H1 (cell line): ENCODE measurements around the gene MRGPRX4. TPM values are rescaled to one million over a fixed set of nuclear protein-coding genes. Genes with fewer than 3 reads are reported as not detected.

Experiments used
- CTCF ChIA-PET: fragments of 300-600 bp; sonication (Branson Sonifier 250); formaldehyde crosslinking; loops from one replicate; lab custom pipeline; 2021; ENCODE audit not compliant: partially characterized antibody; lab: Charles Lee
- POLR2A ChIA-PET: fragments of 300-600 bp; sonication (Branson Sonifier 250); formaldehyde crosslinking; loops from one replicate; lab custom pipeline; 2021; ENCODE audit warnings: inconsistent platforms; ENCODE audit not compliant: partially characterized antibody; lab: Charles Lee
- DNase-seq, 2 experiments: peaks; one replicate each; pipeline versions ENCODE4 v3.0.0 to v3.0.0-alpha.2; 2010 to 2022; ENCODE audit warnings: low spot score in 2 of 2, low read depth in 1 of 2, mixed read lengths in 1 of 2
- FAIRE-seq: peaks from 2 replicates; lab custom pipeline; 2011; peaks lifted over from hg19 to GRCh38; lab: Jason Lieb, UNC
- H2AFZ ChIP-seq: 2 replicates; pipeline ENCODE4 v1.8.1; 2012; ENCODE audit warnings: low read length, inconsistent platforms
- H2AK5ac ChIP-seq: 2 replicates; pipeline ENCODE4 v1.6.1; 2013; ENCODE audit warnings: low read depth, low read length
- H2BK120ac ChIP-seq: replicated peaks from 2 replicates; pipeline ENCODE3; 2013; ENCODE audit warnings: low read depth, low read length, inconsistent platforms
- H2BK12ac ChIP-seq: 2 replicates; pipeline ENCODE4 v1.6.1; 2013; ENCODE audit warnings: low read depth, low read length
- H2BK15ac ChIP-seq: 2 replicates; pipeline ENCODE4 v1.6.1; 2013; ENCODE audit warnings: low read length
- H2BK20ac ChIP-seq: 2 replicates; pipeline ENCODE4 v1.6.1; 2013; ENCODE audit warnings: low read length
- H2BK5ac ChIP-seq: 2 replicates; pipeline ENCODE4 v1.6.1; 2013; ENCODE audit warnings: low read depth, low read length
- H3K14ac ChIP-seq: 2 replicates; pipeline ENCODE4 v1.6.1; 2013; ENCODE audit warnings: inconsistent platforms; ENCODE audit not compliant: insufficient read length
- H3K18ac ChIP-seq: 2 replicates; pipeline ENCODE4 v1.6.1; 2013; ENCODE audit warnings: low read length; ENCODE audit errors: extremely low read depth
- H3K23ac ChIP-seq: 2 replicates; pipeline ENCODE4 v1.6.1; 2013; ENCODE audit warnings: inconsistent platforms; ENCODE audit not compliant: insufficient read length
- H3K23me2 ChIP-seq: 2 replicates; pipeline ENCODE4 v1.6.1; 2013; ENCODE audit warnings: low read depth, low read length
- H3K27ac ChIP-seq: 2 replicates; pipeline ENCODE4 v1.6.1; 2011; ENCODE audit warnings: low read depth, low read length, inconsistent platforms
- H3K27me3 ChIP-seq, 4 experiments: replicated peaks in 1 of 4; 1 replicate in 1 of 4; 2 replicates in 3 of 4; pipeline versions ENCODE4 v1.6.1 to v1.8.1; 2011 to 2013; ENCODE audit warnings: low read length in 3 of 4, mild to moderate bottlenecking in 3 of 4, inconsistent platforms in 2 of 4, mixed read lengths in 2 of 4, moderate library complexity in 1 of 4; ENCODE audit not compliant: control insufficient read depth in 3 of 4, insufficient read depth in 3 of 4; ENCODE audit errors: extremely low read depth in 1 of 4
- H3K36me3 ChIP-seq, 4 experiments: 2 replicates each; pipeline versions ENCODE4 v1.6.1 to v1.8.1; 2011 to 2013; ENCODE audit warnings: mild to moderate bottlenecking in 4 of 4, low read length in 3 of 4, moderate library complexity in 2 of 4, control low read depth in 1 of 4, inconsistent platforms in 1 of 4; ENCODE audit not compliant: insufficient read depth in 4 of 4, control insufficient read depth in 2 of 4
- H3K4ac ChIP-seq: replicated peaks from 2 replicates; pipeline ENCODE3; 2013; ENCODE audit warnings: low read length, low read depth, mixed read lengths, inconsistent platforms; ENCODE audit not compliant: insufficient read length
- H3K4me1 ChIP-seq, 4 experiments: replicated peaks in 1 of 4; 1 replicate in 1 of 4; 2 replicates in 3 of 4; pipeline versions ENCODE4 v1.6.1 to v1.8.1; 2011 to 2013; ENCODE audit warnings: low read length in 3 of 4, inconsistent platforms in 2 of 4, mixed read lengths in 1 of 4; ENCODE audit not compliant: insufficient read depth in 4 of 4, control insufficient read depth in 3 of 4
- H3K4me2 ChIP-seq, 2 experiments: 2 replicates each; pipeline versions ENCODE4 v1.6.1 to v1.8.1; 2011 to 2013; ENCODE audit warnings: low read depth in 2 of 2, low read length in 2 of 2, control low read depth in 1 of 2, inconsistent platforms in 1 of 2, mild to moderate bottlenecking in 1 of 2; ENCODE audit not compliant: insufficient read depth in 1 of 2
- H3K4me3 ChIP-seq, 4 experiments: fragments of 200-600, 300-600 bp in 1 of 4; sonication (generic), shearing (Covaris generic), sonication (Bioruptor Twin) in 1 of 4; 2 replicates each; pipeline versions ENCODE4 v1.5.1 to v1.8.1; 2011 to 2016; ENCODE audit warnings: low read length in 4 of 4, low read depth in 3 of 4, control low read depth in 2 of 4, inconsistent platforms in 2 of 4, mild to moderate bottlenecking in 2 of 4, mixed read lengths in 1 of 4, moderate library complexity in 1 of 4; ENCODE audit not compliant: insufficient read depth in 2 of 4; ENCODE audit errors: extremely low read depth in 1 of 4
- H3K56ac ChIP-seq: replicated peaks from 2 replicates; pipeline ENCODE3; 2013; ENCODE audit warnings: low read depth, mild to moderate bottlenecking, mixed read lengths, low read length, inconsistent platforms; ENCODE audit not compliant: insufficient read length
- H3K79me1 ChIP-seq: 2 replicates; pipeline ENCODE4 v1.6.1; 2013; ENCODE audit warnings: low read depth, low read length, control low read depth
- H3K79me2 ChIP-seq, 2 experiments: 2 replicates each; pipeline versions ENCODE4 v1.6.1 to v1.8.1; 2012 to 2013; ENCODE audit warnings: low read length in 2 of 2, mild to moderate bottlenecking in 2 of 2, inconsistent platforms in 1 of 2; ENCODE audit not compliant: insufficient read depth in 2 of 2, control insufficient read depth in 1 of 2
- H3K9ac ChIP-seq, 4 experiments: replicated peaks in 1 of 4; 1 replicate in 1 of 4; 2 replicates in 3 of 4; pipeline versions ENCODE4 v1.6.1 to v1.8.1; 2011 to 2013; ENCODE audit warnings: low read depth in 3 of 4, low read length in 3 of 4, control low read depth in 2 of 4, mild to moderate bottlenecking in 2 of 4, moderate library complexity in 2 of 4, inconsistent platforms in 1 of 4; ENCODE audit errors: extremely low read depth in 1 of 4
- H3K9me3 ChIP-seq, 2 experiments: 2 replicates each; pipeline versions ENCODE4 v1.6.1 to v1.8.1; 2012 to 2013; ENCODE audit warnings: mild to moderate bottlenecking in 2 of 2, moderate library complexity in 2 of 2, control low read depth in 1 of 2, inconsistent platforms in 1 of 2, low read depth in 1 of 2, low read length in 1 of 2, mixed read lengths in 1 of 2; ENCODE audit not compliant: insufficient read depth in 2 of 2
- H4K20me1 ChIP-seq, 2 experiments: replicated peaks in 1 of 2; 2 replicates each; pipeline versions ENCODE3 to v1.8.1; 2011 to 2013; ENCODE audit warnings: inconsistent platforms in 2 of 2, low read length in 2 of 2, mild to moderate bottlenecking in 1 of 2; ENCODE audit not compliant: insufficient read depth in 2 of 2, control insufficient read depth in 1 of 2
- H4K5ac ChIP-seq: 2 replicates; pipeline ENCODE4 v1.6.1; 2013; ENCODE audit warnings: low read length, low read depth, mixed read lengths, inconsistent platforms; ENCODE audit not compliant: insufficient read length
- H4K8ac ChIP-seq: 2 replicates; pipeline ENCODE4 v1.8.0; 2013; ENCODE audit warnings: mild to moderate bottlenecking, moderate library complexity, low read length, inconsistent platforms; ENCODE audit not compliant: insufficient read depth; ENCODE audit errors: extremely low read depth
- H4K91ac ChIP-seq: replicated peaks from 2 replicates; pipeline ENCODE3; 2013; ENCODE audit warnings: low read length, mixed read lengths, inconsistent platforms; ENCODE audit not compliant: insufficient read length
- GTF2F1 ChIP-seq: IDR thresholded peaks from 2 replicates; pipeline ENCODE4 v1.6.1; 2012; ENCODE audit warnings: low read depth, low read length, improper control_type of control experiment, borderline replicate concordance
- JUND ChIP-seq: IDR thresholded peaks from 2 replicates; pipeline ENCODE4 v1.6.1; 2011; ENCODE audit warnings: mild to moderate bottlenecking, improper control_type of control experiment, low read length
- PHF8 ChIP-seq: fragments of 200-600 bp; sonication (generic); conservative IDR thresholded peaks from 2 replicates; pipeline ENCODE4 v1.7.1; 2012; ENCODE audit warnings: low read depth, mild to moderate bottlenecking, inconsistent platforms, low read length, moderate library complexity
- POU5F1 ChIP-seq: IDR thresholded peaks from 2 replicates; pipeline ENCODE4 v1.6.1; 2011; ENCODE audit warnings: low read depth, mild to moderate bottlenecking, low read length, moderate library complexity
- RFX5 ChIP-seq: IDR thresholded peaks from 2 replicates; pipeline ENCODE4 v1.6.1; 2011; ENCODE audit warnings: low read depth, low read length, improper control_type of control experiment, borderline replicate concordance
- TBP ChIP-seq: IDR thresholded peaks from 2 replicates; pipeline ENCODE4 v1.6.1; 2011; ENCODE audit warnings: low read depth, low read length, improper control_type of control experiment
- ZNF274 ChIP-seq: IDR thresholded peaks from 2 replicates; pipeline ENCODE4 v1.7.0; 2012; ENCODE audit warnings: low read length, borderline replicate concordance; ENCODE audit errors: extremely low read depth
- WGBS, 2 experiments: shearing (Covaris generic) in 1 of 2; methylation state at CpG; one replicate each; pipeline versions ENCODE4 v1.1.6 to v1.1.7; 2013 to 2015; ENCODE audit warnings: low lambda C conversion rate in 2 of 2, mixed read lengths in 2 of 2, inconsistent platforms in 1 of 2, low coverage in 1 of 2, missing lambda C conversion rate in 1 of 2; ENCODE audit not compliant: insufficient replicate concordance in 2 of 2, insufficient coverage in 1 of 2, insufficient read length in 1 of 2; ENCODE audit errors: extremely low coverage in 1 of 2, missing lambda C conversion rate in 1 of 2; 5-methylcytosine and 5-hydroxymethylcytosine counted together
- polyA plus RNA-seq, 7 experiments: library from polyadenylated mRNA; depleted of rRNA in 3 of 7; stranded (reverse) in 5 of 7; unstranded in 2 of 7; fragments of >200 nt in 5 of 7; fragments of 200-250 nt in 2 of 7; gene quantifications; 1 replicate in 5 of 7; 2 replicates in 1 of 7; 4 replicates in 1 of 7; pipeline versions ENCODE4 v1.2.1 to v1.2.3, GENCODE V29; 2011 to 2013; ENCODE audit warnings: missing spikeins in 2 of 7, mixed read lengths in 2 of 7
- total RNA-seq: library from RNA; stranded (reverse); fragmentation: NEBNext Ultra II Directional; extraction: Animal tissue kit (Norgen Biotek cat#: 25700); gene quantifications from 2 replicates; pipeline ENCODE4 v1.2.1, GENCODE V29; 2021

The MRGPRX4 gene
- total and polyA plus RNA-seq, 2 of the 8 experiments (the other 6 are each of a cell fraction or from before 2014, with no cell fraction given): not detected

DNA sequence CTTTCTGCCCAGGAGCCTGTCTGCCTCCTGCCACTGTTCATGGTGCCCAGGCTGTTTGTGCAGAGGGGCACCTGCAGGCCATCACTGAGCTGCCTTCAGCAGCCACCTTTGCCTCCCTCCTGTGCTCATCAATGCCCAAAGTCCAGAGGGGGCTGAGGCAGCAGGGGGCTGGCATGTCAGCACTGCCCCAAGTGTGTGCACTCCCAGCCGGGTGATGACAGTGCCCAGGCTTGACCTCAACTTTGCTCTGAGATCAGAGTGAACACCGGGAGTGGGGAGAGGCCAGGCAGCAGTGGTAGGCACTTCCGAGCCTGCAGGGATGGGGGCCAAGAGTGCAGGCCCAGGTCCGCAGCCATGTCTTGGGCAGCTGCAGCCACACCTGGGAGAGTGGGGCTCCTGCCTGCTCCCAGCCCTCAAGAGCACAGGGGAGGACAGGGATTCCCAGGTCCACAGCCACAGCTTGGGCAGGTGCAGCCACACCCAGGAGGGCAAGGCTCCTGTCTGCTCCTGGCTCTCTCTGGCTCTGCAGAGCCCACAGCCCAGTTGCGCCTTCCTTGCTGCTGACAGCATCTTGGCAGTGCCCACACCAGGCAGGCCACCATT lies 48.7 kb downstream of the MRGPRX4 start:
- Histone ChIP-seq H2BK20ac (no peak overlapping the region), H3K79me1 (no peaks in the 10 kb centered on the region), H3K79me2 (no peaks in the 10 kb centered on the region), H3K9ac (no peak overlapping the region), H2BK12ac (no peak overlapping the region), H3K18ac (no peak overlapping the region), H3K14ac (no peak overlapping the region), H3K4me1 (no peaks in the 10 kb centered on the region), H3K9me3 (no peaks in the 10 kb centered on the region), H2BK15ac (no peak overlapping the region), H3K23me2 (peaks cover 4% of the 10 kb centered on the region; the same call in 1 of the 2 replicates), H3K4me3 (no peak overlapping the region), H3K4ac (no peak overlapping the region), H4K91ac (no peak overlapping the region), H4K5ac (no peak overlapping the region), H2BK120ac (no peak overlapping the region), H2BK5ac (no peak overlapping the region), H2AK5ac (no peak overlapping the region), H3K27ac (no peak overlapping the region), H3K56ac (no peak overlapping the region), H2AFZ (no peak overlapping the region), H3K4me2 (no peak overlapping the region), H3K36me3 (no peaks in the 10 kb centered on the region), H4K20me1 (peaks cover 0 to 4% of the 10 kb centered on the region in 2 experiments), H3K23ac (no peak overlapping the region), H3K27me3 (no peaks in the 10 kb centered on the region), H4K8ac (peak overlapping the region; percentile 35)
- FAIRE-seq (no peak), DNase-seq (no peak)
- 93% methylated on average over 5 of the region's 5 CpGs; no CpG with 5 or more reads in 1 of the 2 experiments for WGBS, 2 experiments
- ChIA-PET POLR2A (no interaction called here), CTCF (interaction anchor here (1.1 to 2.5 kb wide), 4 partner anchors 15 to 106 kb away, joined by 4 to 11 read pairs (median 5); no protein-coding TSS in a partner anchor)
- TF ChIP-seq PHF8 (no peak), RFX5 (no peak), JUND (no peak), POU5F1 (no peak), GTF2F1 (no peak), TBP (no peak), ZNF274 (no peak)
